PC-3 (cell line): ENCODE results near the gene INSL3. TPM values are rescaled to one million over a fixed set of nuclear protein-coding genes. Genes with fewer than 3 reads are reported as not detected.

Experiments
- ATAC-seq: fragments of 200-7000 bp; cut with Tn5 transposase; 2 replicates; pipeline ENCODE4 v1.9.1; 2020; ENCODE audit warnings: mild to moderate bottlenecking, moderate library complexity
- BruUV-seq: library from RNA; stranded (reverse); fragments of 400-500 nt; replicated peaks from 2 replicates; lab custom pipeline; 2021; lab: Mats Ljungman, UMichigan
- CTCF ChIA-PET: fragments of 300-600 bp; sonication (Branson Sonifier 250); formaldehyde crosslinking; loops from one replicate; lab custom pipeline; 2022; ENCODE audit warnings: antibody characterized with exemption; lab: Charles Lee
- POLR2A ChIA-PET: fragments of 300-600 bp; sonication (Branson Sonifier 250); formaldehyde crosslinking; loops from one replicate; lab custom pipeline; 2022; ENCODE audit warnings: antibody characterized with exemption; ENCODE audit not compliant: unreplicated experiment; lab: Charles Lee
- DNase-seq: peaks from one replicate; pipeline ENCODE4 v3.0.0-alpha.2; 2015
- H2AFZ ChIP-seq: fragments of 300-600 bp; sonication (generic); 2 replicates; pipeline ENCODE4 v1.6.0; 2016; ENCODE audit warnings: antibody characterized with exemption, low read length
- H3F3A ChIP-seq: fragments of 300-600 bp; sonication (generic); one replicate; pipeline ENCODE4 v1.6.0; 2017; ENCODE audit warnings: antibody characterized with exemption, low read length, control low read depth, mild to moderate bottlenecking; ENCODE audit not compliant: unreplicated experiment
- H3K27ac ChIP-seq: fragments of 300-600 bp; sonication (generic); 2 replicates; pipeline ENCODE4 v1.5.1; 2016; ENCODE audit warnings: mild to moderate bottlenecking, low read length
- H3K27me3 ChIP-seq: fragments of 300-600 bp; sonication (generic); 2 replicates; pipeline ENCODE4 v1.6.1; 2016; ENCODE audit warnings: low read length, mixed read lengths
- H3K36me3 ChIP-seq: fragments of 300-600 bp; sonication (generic); 2 replicates; pipeline ENCODE4 v1.6.1; 2016; ENCODE audit warnings: low read depth, mixed run types, low read length, mixed read lengths
- H3K4me1 ChIP-seq: fragments of 300-600 bp; sonication (generic); 2 replicates; pipeline ENCODE4 v1.5.1; 2016; ENCODE audit warnings: low read length; ENCODE audit not compliant: insufficient read depth
- H3K4me2 ChIP-seq: fragments of 300-600 bp; sonication (generic); 2 replicates; pipeline ENCODE4 v1.6.0; 2016; ENCODE audit warnings: low read length
- H3K4me3 ChIP-seq: fragments of 300-600 bp; sonication (generic); 2 replicates; pipeline ENCODE4 v1.5.1; 2016; ENCODE audit warnings: mild to moderate bottlenecking, low read length, mixed read lengths
- H3K79me2 ChIP-seq: fragments of 300-600 bp; sonication (generic); 2 replicates; pipeline ENCODE4 v1.6.1; 2017; ENCODE audit warnings: low read length, mixed read lengths
- H3K9ac ChIP-seq: fragments of 300-600 bp; sonication (generic); 2 replicates; pipeline ENCODE4 v1.6.0; 2016; ENCODE audit warnings: mild to moderate bottlenecking, low read length
- H3K9me2 ChIP-seq: fragments of 300-600 bp; sonication (generic); replicated peaks from 2 replicates; pipeline ENCODE4 v1.6.1; 2016; ENCODE audit warnings: mixed run types, low read length, mixed read lengths
- H3K9me3 ChIP-seq: fragments of 300-600 bp; sonication (generic); 2 replicates; pipeline ENCODE4 v1.6.1; 2016; ENCODE audit warnings: low read length, mixed read lengths
- H4K20me1 ChIP-seq: fragments of 300-600 bp; sonication (generic); 2 replicates; pipeline ENCODE4 v1.6.1; 2016; ENCODE audit warnings: low read length, mixed read lengths
- EZH2 ChIP-seq: fragments of 300-600 bp; sonication (generic); IDR thresholded peaks from one replicate; pipeline ENCODE4 v1.6.1; 2017; ENCODE audit warnings: antibody characterized with exemption, mild to moderate bottlenecking, low read length; ENCODE audit not compliant: unreplicated experiment
- EZH2phosphoT487 ChIP-seq: fragments of 300-600 bp; sonication (generic); IDR thresholded peaks from 2 replicates; pipeline ENCODE4 v1.6.1; 2018; ENCODE audit warnings: mild to moderate bottlenecking, antibody characterized with exemption, low read length, borderline replicate concordance
- intact Hi-C: fragments of 100-400 bp; cut with micrococcal nuclease; formaldehyde crosslinking; loops from 2 replicates; pipeline ENCODE4 v1.9.0; 2023
- total RNA-seq: library from RNA; depleted of rRNA; stranded (reverse); fragments of >200 nt; gene quantifications from 2 replicates; pipeline ENCODE4 v1.2.3, GENCODE V29; 2014
- TF ChIP-seq, protein P1 (sequence below): fragments of 300-600 bp; sonication (generic); conservative IDR thresholded peaks from 2 replicates; pipeline ENCODE4 v1.5.1; 2017; ENCODE audit warnings: antibody characterized with exemption, low read depth, mild to moderate bottlenecking, low read length

INSL3 gene
- total RNA-seq, 1 experiment from 2014 or later, result not detected

- intact Hi-C loops, result loop anchor here (5.0 kb wide), 1 partner anchor 37 kb away; the partner anchor contains the start of gene B3GNT3
- H3K4me2 ChIP-seq, result no peak overlapping the region
- peaks cover 9% of the 10 kb centered on the region; the same call in 1 of the 2 replicates for H3K4me1 ChIP-seq
- ChIA-PET CTCF (interaction anchor here (0.6 kb wide), 2 partner anchors 113 to 257 kb away, joined by 3 read pairs; no protein-coding TSS in a partner anchor), POLR2A (no interaction called here)
- H3K27ac ChIP-seq, result no peak overlapping the region
- no peak overlapping the region for H3K4me3 ChIP-seq
- no TSS peak for BruUV-seq
- no peaks in the 10 kb centered on the region for H3K79me2 ChIP-seq
- ATAC-seq (no peak), DNase-seq (no peak)
- TF ChIP-seq EZH2 (no peak), EZH2phosphoT487 (no peak)
- TF ChIP-seq, protein P1, sequence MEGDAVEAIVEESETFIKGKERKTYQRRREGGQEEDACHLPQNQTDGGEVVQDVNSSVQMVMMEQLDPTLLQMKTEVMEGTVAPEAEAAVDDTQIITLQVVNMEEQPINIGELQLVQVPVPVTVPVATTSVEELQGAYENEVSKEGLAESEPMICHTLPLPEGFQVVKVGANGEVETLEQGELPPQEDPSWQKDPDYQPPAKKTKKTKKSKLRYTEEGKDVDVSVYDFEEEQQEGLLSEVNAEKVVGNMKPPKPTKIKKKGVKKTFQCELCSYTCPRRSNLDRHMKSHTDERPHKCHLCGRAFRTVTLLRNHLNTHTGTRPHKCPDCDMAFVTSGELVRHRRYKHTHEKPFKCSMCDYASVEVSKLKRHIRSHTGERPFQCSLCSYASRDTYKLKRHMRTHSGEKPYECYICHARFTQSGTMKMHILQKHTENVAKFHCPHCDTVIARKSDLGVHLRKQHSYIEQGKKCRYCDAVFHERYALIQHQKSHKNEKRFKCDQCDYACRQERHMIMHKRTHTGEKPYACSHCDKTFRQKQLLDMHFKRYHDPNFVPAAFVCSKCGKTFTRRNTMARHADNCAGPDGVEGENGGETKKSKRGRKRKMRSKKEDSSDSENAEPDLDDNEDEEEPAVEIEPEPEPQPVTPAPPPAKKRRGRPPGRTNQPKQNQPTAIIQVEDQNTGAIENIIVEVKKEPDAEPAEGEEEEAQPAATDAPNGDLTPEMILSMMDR, result no peak
- H3K9me2 ChIP-seq, result no peaks in the 10 kb centered on the region
- H3K27me3 ChIP-seq, result no peaks in the 10 kb centered on the region
- no peak overlapping the region for H3K9ac ChIP-seq
- H3F3A ChIP-seq, result no peaks in the 10 kb centered on the region
- no peaks in the 10 kb centered on the region for H3K36me3 ChIP-seq
- H3K9me3 ChIP-seq, result no peaks in the 10 kb centered on the region
- no peaks in the 10 kb centered on the region for H4K20me1 ChIP-seq
- no peak overlapping the region for H2AFZ ChIP-seq
Observed at GRCh38 chr19:17834350-17835181, 13.2 kb upstream of the INSL3 start.

GRCh38 chr19:17832443-17833208 is 11.3 kb upstream of the INSL3 start:
- H3K4me2 ChIP-seq, result no peak overlapping the region
- H3K79me2 ChIP-seq, result no peaks in the 10 kb centered on the region
- no peak overlapping the region for H3K9ac ChIP-seq
- H4K20me1 ChIP-seq, result no peaks in the 10 kb centered on the region
- no peak overlapping the region for H3K27ac ChIP-seq
- no peak overlapping the region for H2AFZ ChIP-seq
- intact Hi-C loops, result loop anchor here (5.0 kb wide), 1 partner anchor 35 kb away; the partner anchor contains the start of gene B3GNT3
- no peaks in the 10 kb centered on the region for H3F3A ChIP-seq
- H3K27me3 ChIP-seq, result no peaks in the 10 kb centered on the region
- BruUV-seq, result no TSS peak
- no peak overlapping the region for H3K4me3 ChIP-seq
- no peaks in the 10 kb centered on the region for H3K36me3 ChIP-seq
- H3K9me2 ChIP-seq, result no peaks in the 10 kb centered on the region
- H3K4me1 ChIP-seq, result peaks cover 10% of the 10 kb centered on the region; the same call in 1 of the 2 replicates
- TF ChIP-seq, protein P1, result no peak
- TF ChIP-seq EZH2phosphoT487 (no peak), EZH2 (no peak)
- ATAC-seq (no peak), DNase-seq (no peak)
- H3K9me3 ChIP-seq, result no peaks in the 10 kb centered on the region
- CTCF ChIA-PET, result no interaction called here
- POLR2A ChIA-PET, result interaction anchor here (0.5 kb wide), 1 partner anchor 9 kb away, joined by 6 read pairs; no protein-coding TSS in a partner anchor
